Liver (tissue), 9 donors: Measurements from ENCODE around the gene DIAPH3. TPM values are rescaled to one million over a fixed set of nuclear protein-coding genes. Genes with fewer than 3 reads are reported as not detected.

Source experiments
- DNase-seq: peaks from one replicate; pipeline ENCODE4 v3.0.0-alpha.2; 2017; ENCODE audit warnings: low spot score
- H3K27ac ChIP-seq, 2 donors: one replicate each; pipeline ENCODE4 v1.7.0; 2013; ENCODE audit warnings: inconsistent platforms in 2 of 2, low read length in 2 of 2, control low read depth in 1 of 2, low read depth in 1 of 2, mild to moderate bottlenecking in 1 of 2
- H3K27me3 ChIP-seq, 4 donors: one replicate each; pipeline versions ENCODE4 v1.6.1 to v1.7.0; 2013; ENCODE audit warnings: low read length in 3 of 4, inconsistent platforms in 1 of 4, mild to moderate bottlenecking in 1 of 4, moderate library complexity in 1 of 4; ENCODE audit not compliant: control insufficient read depth in 4 of 4, insufficient read depth in 4 of 4
- H3K36me3 ChIP-seq, 4 donors: one replicate each; pipeline versions ENCODE4 v1.6.1 to v1.7.0; 2013; ENCODE audit warnings: low read length in 3 of 4, mild to moderate bottlenecking in 3 of 4, low read depth in 1 of 4, moderate library complexity in 1 of 4; ENCODE audit not compliant: control insufficient read depth in 4 of 4, insufficient read depth in 3 of 4
- H3K4me1 ChIP-seq, 4 donors: one replicate each; pipeline versions ENCODE4 v1.6.1 to v1.7.0; 2013; ENCODE audit warnings: low read length in 3 of 4, mild to moderate bottlenecking in 3 of 4, moderate library complexity in 1 of 4; ENCODE audit not compliant: control insufficient read depth in 4 of 4, insufficient read depth in 4 of 4
- H3K4me3 ChIP-seq, 3 donors: one replicate each; pipeline versions ENCODE4 v1.6.1 to v1.7.0; 2013; ENCODE audit warnings: low read length in 3 of 3, control low read depth in 1 of 3, low read depth in 1 of 3, mild to moderate bottlenecking in 1 of 3
- H3K9ac ChIP-seq, 2 donors: one replicate each; pipeline ENCODE4 v1.7.0; 2013; ENCODE audit warnings: low read length in 2 of 2, mild to moderate bottlenecking in 2 of 2, moderate library complexity in 2 of 2, control low read depth in 1 of 2, low read depth in 1 of 2
- H3K9me3 ChIP-seq, 4 donors: one replicate each; pipeline versions ENCODE4 v1.6.1 to v1.7.0; 2013; ENCODE audit warnings: low read length in 3 of 4; ENCODE audit not compliant: control insufficient read depth in 4 of 4
- EGR1 ChIP-seq, 2 donors: IDR thresholded peaks; 2 replicates each; pipeline ENCODE4 v1.6.1; 2016 to 2018; ENCODE audit warnings: antibody characterized with exemption in 2 of 2, low read depth in 2 of 2
- FOXA1 ChIP-seq: IDR thresholded peaks from 2 replicates; pipeline ENCODE4 v1.6.1; 2016; ENCODE audit warnings: antibody characterized with exemption
- FOXA2 ChIP-seq: IDR thresholded peaks from 2 replicates; pipeline ENCODE4 v1.6.1; 2016; ENCODE audit warnings: antibody characterized with exemption
- GABPA ChIP-seq, 2 donors: IDR thresholded peaks in 1 of 2; conservative IDR thresholded peaks in 1 of 2; 2 replicates each; pipeline ENCODE4 v1.6.1; 2016; ENCODE audit warnings: antibody characterized with exemption in 2 of 2, mild to moderate bottlenecking in 1 of 2, moderate library complexity in 1 of 2
- HNF4A ChIP-seq, 2 donors: conservative IDR thresholded peaks; 2 replicates each; pipeline ENCODE4 v1.6.1; 2016; ENCODE audit warnings: antibody characterized with exemption in 2 of 2, mild to moderate bottlenecking in 2 of 2
- HNF4G ChIP-seq: IDR thresholded peaks from 2 replicates; pipeline ENCODE4 v1.6.1; 2016; ENCODE audit warnings: antibody characterized with exemption
- JUND ChIP-seq, 2 donors: IDR thresholded peaks; 2 replicates each; pipeline ENCODE4 v1.6.1; 2016; ENCODE audit warnings: antibody characterized with exemption in 2 of 2
- NR2F2 ChIP-seq: IDR thresholded peaks from 2 replicates; pipeline ENCODE4 v1.6.1; 2016; ENCODE audit warnings: antibody characterized with exemption
- RXRA ChIP-seq, 2 donors: IDR thresholded peaks; 2 replicates each; pipeline ENCODE4 v1.6.1; 2017 to 2018; ENCODE audit warnings: antibody characterized with exemption in 2 of 2, mild to moderate bottlenecking in 1 of 2
- WGBS: extraction: QIAGEN DNeasy Blood & Tissue Kit; methylation state at CpG from one replicate; pipeline ENCODE4 v1.1.7; 2013; 5-methylcytosine and 5-hydroxymethylcytosine counted together
- polyA plus RNA-seq, 2 donors: library from polyadenylated mRNA; stranded (reverse) in 1 of 2; unstranded in 1 of 2; fragments of 200-250 nt in 1 of 2; fragments of >200 nt in 1 of 2; fragmentation: Nextera tagmentation in 1 of 2; extraction: Ambion mirVana in 1 of 2; gene quantifications; one replicate each; pipeline versions ENCODE4 v1.2.1 to v1.2.3, GENCODE V29; 2013 to 2015
- total RNA-seq, 2 donors: library from RNA; depleted of rRNA; stranded (reverse); fragments of >200 nt; gene quantifications; one replicate each; pipeline ENCODE4 v1.2.3, GENCODE V29; 2014
- TF ChIP-seq, protein P1 (sequence below): fragments of 150-350 bp; IDR thresholded peaks from 2 replicates; pipeline ENCODE4 v1.5.1; 2017; ENCODE audit warnings: improper control_type of control experiment, low read depth, low read length; ENCODE audit not compliant: missing input control
- TF ChIP-seq, protein P2 (sequence below): IDR thresholded peaks from 2 replicates; pipeline ENCODE4 v1.6.1; 2016; ENCODE audit warnings: antibody characterized with exemption
- TF ChIP-seq, protein P3 (sequence below): IDR thresholded peaks from 2 replicates; pipeline ENCODE4 v1.6.1; 2016; ENCODE audit warnings: antibody characterized with exemption
- donor health status: healthy.
- donor health status: healthy.
- donor health status: healthy.
- donor health status: healthy.
- donor health status: healthy.

Gene DIAPH3
- total and polyA plus RNA-seq, 4 donors, result 0.08 to 11.1 (median 0.27) TPM

- Histone ChIP-seq H3K4me1 (no peaks in the 10 kb centered on the region), H3K27ac (no peak overlapping the region), H3K27me3 (no peaks in the 10 kb centered on the region), H3K4me3 (no peak overlapping the region), H3K9ac (no peak overlapping the region), H3K9me3 (no peaks in the 10 kb centered on the region), H3K36me3 (no peaks in the 10 kb centered on the region)
- TF ChIP-seq, protein P1, sequence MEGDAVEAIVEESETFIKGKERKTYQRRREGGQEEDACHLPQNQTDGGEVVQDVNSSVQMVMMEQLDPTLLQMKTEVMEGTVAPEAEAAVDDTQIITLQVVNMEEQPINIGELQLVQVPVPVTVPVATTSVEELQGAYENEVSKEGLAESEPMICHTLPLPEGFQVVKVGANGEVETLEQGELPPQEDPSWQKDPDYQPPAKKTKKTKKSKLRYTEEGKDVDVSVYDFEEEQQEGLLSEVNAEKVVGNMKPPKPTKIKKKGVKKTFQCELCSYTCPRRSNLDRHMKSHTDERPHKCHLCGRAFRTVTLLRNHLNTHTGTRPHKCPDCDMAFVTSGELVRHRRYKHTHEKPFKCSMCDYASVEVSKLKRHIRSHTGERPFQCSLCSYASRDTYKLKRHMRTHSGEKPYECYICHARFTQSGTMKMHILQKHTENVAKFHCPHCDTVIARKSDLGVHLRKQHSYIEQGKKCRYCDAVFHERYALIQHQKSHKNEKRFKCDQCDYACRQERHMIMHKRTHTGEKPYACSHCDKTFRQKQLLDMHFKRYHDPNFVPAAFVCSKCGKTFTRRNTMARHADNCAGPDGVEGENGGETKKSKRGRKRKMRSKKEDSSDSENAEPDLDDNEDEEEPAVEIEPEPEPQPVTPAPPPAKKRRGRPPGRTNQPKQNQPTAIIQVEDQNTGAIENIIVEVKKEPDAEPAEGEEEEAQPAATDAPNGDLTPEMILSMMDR, result no peak
- 83% methylated on average over 4 of the region's 4 CpGs for WGBS
- DNase-seq, result no peak
Observed at GRCh38 chr13:60148918-60149317, 14.8 kb downstream of the DIAPH3 start.

- no peaks in the 10 kb centered on the region for H3K4me1 ChIP-seq
Observed at GRCh38 chr13:60147361-60147760, 16.4 kb downstream of the DIAPH3 start.

GRCh38 chr13:60146471-60146870 is 17.3 kb downstream of the DIAPH3 start:
- H3K4me1 ChIP-seq, result no peaks in the 10 kb centered on the region
- WGBS, result 97% methylated on average over 2 of the region's 2 CpGs
- DNase-seq, result no peak

More at GRCh38 chr13:60147361-60147760, 16.4 kb downstream of the DIAPH3 start:
- H3K27me3 ChIP-seq, result no peaks in the 10 kb centered on the region
- TF ChIP-seq, protein P2, sequence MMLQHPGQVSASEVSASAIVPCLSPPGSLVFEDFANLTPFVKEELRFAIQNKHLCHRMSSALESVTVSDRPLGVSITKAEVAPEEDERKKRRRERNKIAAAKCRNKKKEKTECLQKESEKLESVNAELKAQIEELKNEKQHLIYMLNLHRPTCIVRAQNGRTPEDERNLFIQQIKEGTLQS, result no peak
- no peak overlapping the region for H3K4me3 ChIP-seq
- H3K27ac ChIP-seq, result no peak overlapping the region
- DNase-seq, result no peak
- no peaks in the 10 kb centered on the region for H3K9me3 ChIP-seq
- H3K9ac ChIP-seq, result no peak overlapping the region
- H3K36me3 ChIP-seq, result no peaks in the 10 kb centered on the region

GRCh38 chr13:60143775-60144174 is 20.0 kb downstream of the DIAPH3 start:
- DNase-seq, result no peak
- WGBS, result 82% methylated on average over 3 of the region's 3 CpGs
- Histone ChIP-seq H3K9me3 (no peaks in the 10 kb centered on the region), H3K27me3 (no peaks in the 10 kb centered on the region), H3K4me3 (no peak overlapping the region), H3K9ac (no peak overlapping the region), H3K4me1 (no peaks in the 10 kb centered on the region), H3K27ac (no peak overlapping the region), H3K36me3 (no peaks in the 10 kb centered on the region)
- TF ChIP-seq NR2F2 (no peak), RXRA (IDR thresholded peaks at IDR 0.05) (no peak), HNF4G (no peak), HNF4A (conservative IDR thresholded peaks at IDR 0.05) (no peak), FOXA2 (no peak), GABPA (IDR thresholded peaks at IDR 0.05 in 1 of 2, conservative IDR thresholded peaks at IDR 0.05 in 1 of 2) (no peak), JUND (IDR thresholded peaks at IDR 0.05) (no peak), FOXA1 (no peak)
- TF ChIP-seq, protein P3, sequence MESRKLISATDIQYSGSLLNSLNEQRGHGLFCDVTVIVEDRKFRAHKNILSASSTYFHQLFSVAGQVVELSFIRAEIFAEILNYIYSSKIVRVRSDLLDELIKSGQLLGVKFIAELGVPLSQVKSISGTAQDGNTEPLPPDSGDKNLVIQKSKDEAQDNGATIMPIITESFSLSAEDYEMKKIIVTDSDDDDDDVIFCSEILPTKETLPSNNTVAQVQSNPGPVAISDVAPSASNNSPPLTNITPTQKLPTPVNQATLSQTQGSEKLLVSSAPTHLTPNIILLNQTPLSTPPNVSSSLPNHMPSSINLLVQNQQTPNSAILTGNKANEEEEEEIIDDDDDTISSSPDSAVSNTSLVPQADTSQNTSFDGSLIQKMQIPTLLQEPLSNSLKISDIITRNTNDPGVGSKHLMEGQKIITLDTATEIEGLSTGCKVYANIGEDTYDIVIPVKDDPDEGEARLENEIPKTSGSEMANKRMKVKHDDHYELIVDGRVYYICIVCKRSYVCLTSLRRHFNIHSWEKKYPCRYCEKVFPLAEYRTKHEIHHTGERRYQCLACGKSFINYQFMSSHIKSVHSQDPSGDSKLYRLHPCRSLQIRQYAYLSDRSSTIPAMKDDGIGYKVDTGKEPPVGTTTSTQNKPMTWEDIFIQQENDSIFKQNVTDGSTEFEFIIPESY, result no peak

More at GRCh38 chr13:60146471-60146870, 17.3 kb downstream of the DIAPH3 start:
- Histone ChIP-seq H3K36me3 (no peaks in the 10 kb centered on the region), H3K9ac (no peak overlapping the region), H3K27me3 (no peaks in the 10 kb centered on the region), H3K9me3 (no peaks in the 10 kb centered on the region), H3K27ac (no peak overlapping the region), H3K4me3 (no peak overlapping the region)
- TF ChIP-seq EGR1 (IDR thresholded peaks at IDR 0.05; ENCODE audit: low read depth in 2 of 2) (no peak), JUND (IDR thresholded peaks at IDR 0.05) (no peak), RXRA (IDR thresholded peaks at IDR 0.05) (no peak)
- TF ChIP-seq, protein P1, result no peak
